ENCODE results near the gene PDE6H.

Gene PDE6H

GRCh38 chr12:14952299-14952921 lies 20.4 kb upstream of the PDE6H start:
- peak; percentile 5 for DNase-seq

DNA sequence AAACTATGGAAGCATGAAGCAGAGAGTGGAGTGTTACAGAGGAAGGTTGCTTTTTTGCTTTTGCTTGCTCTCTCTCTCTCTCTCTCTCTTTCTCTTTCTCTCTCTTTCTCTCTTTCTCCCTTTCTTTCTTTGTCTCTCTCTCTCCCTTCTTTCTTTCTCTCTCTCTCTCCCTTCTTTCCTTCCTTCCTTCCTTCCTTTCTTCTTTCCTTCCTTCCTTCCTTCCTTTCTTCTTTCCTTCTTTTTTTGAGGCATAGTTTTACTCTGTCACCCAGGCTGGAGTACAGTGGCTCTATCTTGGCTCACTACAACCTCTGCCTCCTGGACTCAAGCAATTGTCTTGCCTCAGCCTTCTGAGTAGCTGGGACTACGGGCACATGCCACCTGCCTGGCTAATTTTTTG lies 19.1 kb upstream of the PDE6H start:
- no peak for DNase-seq

- no peak for DNase-seq
Observed at GRCh38 chr12:14954269-14954668, 18.6 kb upstream of the PDE6H start.

- no peak for DNase-seq
Observed at GRCh38 chr12:14956024-14956891, 16.6 kb upstream of the PDE6H start.

DNA sequence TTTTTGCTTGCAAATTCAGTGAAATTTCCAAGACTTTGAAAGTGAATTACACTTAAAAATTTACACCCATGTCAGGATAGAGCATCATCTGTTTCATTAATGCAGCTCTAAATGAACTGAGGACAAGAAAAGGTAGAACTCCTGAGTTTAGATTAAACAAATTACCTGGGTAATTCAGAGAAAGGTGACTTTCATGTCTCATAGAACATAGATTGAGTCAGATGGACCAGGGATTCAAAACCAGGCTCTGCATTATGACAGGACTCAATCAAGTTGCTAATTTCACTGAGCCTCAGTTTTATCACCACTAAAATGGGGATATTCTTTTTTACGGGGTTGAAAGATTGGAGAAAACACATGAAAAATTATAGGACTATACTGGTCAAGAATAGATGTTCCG lies 15.9 kb upstream of the PDE6H start:
- DNase-seq = no peak

- no peak for DNase-seq
Observed at GRCh38 chr12:14957551-14958168, 15.2 kb upstream of the PDE6H start.

GRCh38 chr12:14958361-14959125 lies 14.3 kb upstream of the PDE6H start:
- DNase-seq = no peak

GRCh38 chr12:14959126-14959440 lies 13.8 kb upstream of the PDE6H start:
- no peak for DNase-seq

DNA sequence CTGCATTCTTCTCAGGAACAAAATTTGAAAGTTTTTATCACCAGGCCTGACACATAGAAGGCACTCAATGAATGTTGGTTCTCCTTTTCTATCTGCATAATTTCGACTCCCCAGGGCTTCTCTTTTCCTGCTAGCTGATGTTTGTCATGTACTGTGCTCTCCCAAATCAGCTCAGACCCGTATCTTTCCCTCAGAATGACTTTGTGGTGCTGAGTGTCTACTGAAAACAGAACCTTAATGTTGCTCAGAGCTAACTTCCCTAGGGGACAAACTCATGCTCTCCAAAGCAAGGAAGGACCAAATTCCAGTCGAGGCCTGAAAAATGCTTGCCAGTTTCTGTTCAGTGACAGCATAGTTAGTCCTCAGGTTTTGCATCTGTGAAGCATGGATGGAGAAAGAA lies 13.4 kb upstream of the PDE6H start:
- DNase-seq = no peak

DNA sequence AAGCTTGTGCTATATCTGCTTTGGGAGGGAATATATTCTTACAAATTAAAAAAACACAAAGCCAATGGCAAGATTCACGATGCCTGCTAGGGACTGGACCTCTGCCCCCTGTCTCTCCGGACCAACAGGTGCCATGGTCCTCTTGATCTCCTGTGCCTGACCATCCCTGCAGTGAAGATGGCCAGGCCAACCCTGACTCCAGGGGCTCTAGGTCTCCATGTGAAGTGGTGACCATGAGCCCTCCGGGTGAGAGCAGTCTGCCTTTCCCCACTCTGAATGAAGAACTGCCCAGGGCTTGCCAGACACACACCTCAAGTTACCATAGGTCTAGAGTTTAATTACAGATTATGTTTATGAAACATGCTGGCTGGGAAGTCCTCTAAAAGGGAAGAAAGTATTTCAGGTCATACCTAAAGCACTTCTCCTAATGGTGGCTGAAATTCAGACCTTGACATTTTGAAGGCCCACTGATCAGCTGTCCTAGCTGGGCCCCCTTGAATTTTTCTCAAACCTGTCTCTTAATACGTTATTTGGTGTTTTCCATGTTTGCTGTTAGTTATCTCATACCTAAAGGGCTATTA lies 12.8 kb upstream of the PDE6H start:
- DNase-seq = no peak

- no peak for DNase-seq
Observed at GRCh38 chr12:14960548-14961465, 12.0 kb upstream of the PDE6H start.

GRCh38 chr12:14961466-14962152 lies 11.2 kb upstream of the PDE6H start, which contains the start of gene ARHGDIB:
TSS of gene ARHGDIB (minus strand) at chr12:14961601. CDS start at chr12:14950712, 10,889 bp downstream.
- DNase-seq = no peak

GRCh38 chr12:14962153-14962539 lies 10.7 kb upstream of the PDE6H start:
- no peak for DNase-seq

DNA sequence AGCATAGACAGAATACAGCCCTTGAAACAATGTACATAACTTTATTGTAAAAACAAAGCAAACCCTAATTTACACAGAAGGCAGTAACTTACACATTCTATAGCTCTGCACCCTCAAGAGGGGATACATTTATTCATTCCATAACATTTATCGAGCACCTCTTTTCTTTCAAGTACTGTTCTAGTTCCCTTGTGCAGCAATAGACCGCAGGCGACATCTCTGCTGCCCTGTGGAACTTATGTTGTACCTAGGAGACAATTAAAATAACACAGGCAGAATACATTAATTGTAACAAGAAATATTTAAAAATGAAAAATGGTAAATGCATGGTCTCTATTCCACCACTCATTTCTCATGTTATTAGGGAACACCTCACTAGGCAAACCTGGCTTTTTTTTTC lies 10.0 kb upstream of the PDE6H start:
- DNase-seq = no peak

- no peak for DNase-seq
Observed at GRCh38 chr12:14963520-14963919, 9.3 kb upstream of the PDE6H start.

DNA sequence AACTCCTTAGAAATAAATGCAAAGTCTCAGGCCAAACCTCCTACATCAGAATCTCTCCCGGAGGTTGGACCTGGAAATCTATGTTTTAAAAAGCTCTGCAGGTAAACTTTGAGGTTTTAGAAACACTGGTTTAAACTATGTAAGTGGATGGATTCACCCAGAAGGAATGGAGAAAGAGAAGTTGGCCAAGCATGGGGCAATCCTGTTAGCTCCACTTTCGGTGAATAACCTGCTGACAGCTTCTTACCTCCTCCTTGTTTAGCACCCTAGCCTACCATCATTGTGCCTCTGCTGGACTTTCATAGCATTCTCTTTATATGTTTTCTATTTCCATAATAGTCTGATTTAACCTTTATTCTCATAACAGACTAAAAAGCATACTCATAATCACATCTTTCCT lies 8.4 kb upstream of the PDE6H start:
- DNase-seq = no peak

GRCh38 chr12:14965221-14965620 lies 7.6 kb upstream of the PDE6H start:
- no peak for DNase-seq

DNA sequence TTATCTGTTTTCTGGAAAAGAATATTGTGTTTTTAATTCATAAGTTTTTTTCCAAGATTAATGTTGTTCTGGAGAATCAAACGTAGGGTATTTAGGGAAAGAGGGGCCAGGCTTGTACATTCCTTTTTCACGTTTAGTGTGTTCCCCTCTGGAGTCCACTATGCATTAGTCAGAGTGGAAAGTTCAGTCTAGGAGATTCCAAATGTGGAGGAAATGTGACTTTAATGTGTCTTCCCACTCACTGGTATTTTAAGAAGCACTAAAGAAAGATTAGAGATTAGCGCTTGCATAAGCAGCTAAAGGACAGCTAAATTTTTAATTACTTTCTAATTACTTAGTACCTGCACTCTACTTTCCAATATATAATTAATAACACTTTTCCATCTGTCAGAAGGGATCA lies 4.4 kb upstream of the PDE6H start:
- DNase-seq = no peak

GRCh38 chr12:14970473-14970872 lies 2.4 kb upstream of the PDE6H start:
- no peak for DNase-seq

DNA sequence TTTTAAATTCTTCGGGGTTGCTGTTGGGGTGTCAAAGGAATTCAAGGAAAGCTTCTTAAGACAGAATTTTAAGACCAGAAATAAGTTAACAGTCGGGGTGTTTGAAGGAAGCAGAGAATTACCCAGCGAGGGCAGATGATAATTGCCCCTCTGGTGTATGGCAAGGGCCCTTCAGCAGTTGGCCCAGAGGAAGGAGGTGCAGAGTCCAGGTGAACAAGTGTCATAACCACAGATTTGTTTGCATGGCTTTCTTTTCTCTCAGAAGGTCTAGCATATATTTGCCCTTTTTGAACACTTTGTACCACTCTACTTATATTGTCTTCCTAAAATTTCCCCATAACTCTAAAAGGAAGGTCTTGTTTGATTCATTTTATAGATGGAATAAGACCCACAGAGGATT lies 1.8 kb downstream of the PDE6H start:
- no peak for DNase-seq

GRCh38 chr12:14975457-14975856 lies 2.6 kb downstream of the PDE6H start:
- DNase-seq = no peak

Measured in NCI-H774 (cell line).